SK-N-SH (cell line): ENCODE results near the gene SNIP1. TPM values are rescaled to one million over a fixed set of nuclear protein-coding genes. Genes with fewer than 3 reads are reported as not detected.
"Not testable (repeated sequence)": the region's sequence is repeated elsewhere in the genome, so short reads cannot be mapped to it uniquely, and the experiment has no call there.

Source experiments
- CTCF ChIA-PET: fragments of 300-600, 350-600 bp; formaldehyde crosslinking; extraction: SDS; loops from one replicate; lab custom pipeline; 2021; lab: Yijun Ruan, JAX
- POLR2A ChIA-PET: fragments of 350-600 bp; sonication (Branson Sonifier 250); formaldehyde crosslinking; extraction: SDS; loops from one replicate; lab custom pipeline; 2020; ENCODE audit warnings: antibody characterized with exemption, inconsistent platforms; lab: Yijun Ruan, JAX
- DNase-seq: peaks from one replicate; pipeline ENCODE4 v3.0.0; 2012
- H2AFZ ChIP-seq: fragments of 200-600 bp; sonication (generic); 2 replicates; pipeline ENCODE4 v1.8.1; 2016; ENCODE audit warnings: antibody characterized with exemption, mild to moderate bottlenecking, low read depth
- H3F3A ChIP-seq: fragments of 200-600 bp; sonication (generic); replicated peaks from 2 replicates; pipeline ENCODE3; 2016; ENCODE audit warnings: antibody characterized with exemption, mild to moderate bottlenecking; ENCODE audit not compliant: insufficient read depth
- H3K27ac ChIP-seq, 2 experiments: fragments of 200-500 bp in 1 of 2; fragments of 200-600 bp in 1 of 2; sonication (Bioruptor generic) in 1 of 2; sonication (generic), shearing (Covaris generic) in 1 of 2; 2 replicates each; pipeline versions ENCODE4 v1.5.1 to v1.6.1; 2014 to 2016; ENCODE audit warnings: low read depth in 2 of 2, inconsistent platforms in 1 of 2, low read length in 1 of 2, mild to moderate bottlenecking in 1 of 2, mixed read lengths in 1 of 2
- H3K27me3 ChIP-seq: fragments of 200-600 bp; sonication (generic), shearing (Covaris generic); 2 replicates; pipeline ENCODE4 v1.6.1; 2016; ENCODE audit warnings: mixed run types; ENCODE audit not compliant: insufficient read depth
- H3K36me3 ChIP-seq, 2 experiments: fragments of 200-500 bp in 1 of 2; fragments of 200-600 bp in 1 of 2; sonication (Bioruptor generic) in 1 of 2; sonication (generic) in 1 of 2; replicated peaks in 1 of 2; 2 replicates each; pipeline versions ENCODE3 to v1.5.1; 2014 to 2016; ENCODE audit warnings: low read length in 1 of 2, mild to moderate bottlenecking in 1 of 2; ENCODE audit not compliant: insufficient read depth in 2 of 2, control insufficient read depth in 1 of 2
- H3K4me1 ChIP-seq, 2 experiments: fragments of 200-500 bp in 1 of 2; fragments of 200-600 bp in 1 of 2; sonication (Bioruptor generic) in 1 of 2; sonication (generic), shearing (Covaris generic) in 1 of 2; 2 replicates each; pipeline versions ENCODE4 v1.5.1 to v1.6.1; 2014 to 2016; ENCODE audit warnings: low read depth in 1 of 2, low read length in 1 of 2, mixed run types in 1 of 2; ENCODE audit not compliant: insufficient read depth in 2 of 2, control insufficient read depth in 1 of 2
- H3K4me2 ChIP-seq: fragments of 200-600 bp; sonication (generic), shearing (Covaris generic); 2 replicates; pipeline ENCODE4 v1.6.1; 2017; ENCODE audit warnings: mixed run types
- H3K4me3 ChIP-seq, 2 experiments: fragments of 200-500 bp in 1 of 2; fragments of 200-600 bp in 1 of 2; sonication (Bioruptor generic) in 1 of 2; sonication (generic), shearing (Covaris generic) in 1 of 2; 2 replicates each; pipeline versions ENCODE4 v1.5.1 to v1.8.1; 2014 to 2016; ENCODE audit warnings: low read depth in 2 of 2, inconsistent platforms in 1 of 2, low read length in 1 of 2, mild to moderate bottlenecking in 1 of 2, mixed read lengths in 1 of 2, moderate library complexity in 1 of 2
- H3K79me2 ChIP-seq: fragments of 200-600 bp; sonication (generic); 2 replicates; pipeline ENCODE4 v1.8.1; 2017; ENCODE audit warnings: mild to moderate bottlenecking; ENCODE audit not compliant: insufficient read depth
- H3K9ac ChIP-seq: fragments of 200-600 bp; sonication (generic); 2 replicates; pipeline ENCODE4 v1.6.1; 2017; ENCODE audit warnings: mixed run types
- H3K9me2 ChIP-seq: fragments of 200-600 bp; sonication (generic); 2 replicates; pipeline ENCODE4 v1.6.1; 2017; ENCODE audit warnings: mixed run types
- H3K9me3 ChIP-seq: fragments of 200-600 bp; sonication (generic); 2 replicates; pipeline ENCODE4 v1.6.1; 2017; ENCODE audit warnings: mixed run types, mild to moderate bottlenecking, moderate library complexity
- H4K20me1 ChIP-seq: fragments of 200-600 bp; sonication (generic); 2 replicates; pipeline ENCODE4 v1.6.1; 2017; ENCODE audit warnings: mild to moderate bottlenecking, mixed run types; ENCODE audit not compliant: insufficient read depth
- CTCF ChIP-seq: fragments of 200-600 bp; sonication (generic); IDR thresholded peaks from 2 replicates; pipeline ENCODE4 v1.6.1; 2017; ENCODE audit warnings: antibody characterized with exemption, mild to moderate bottlenecking, moderate library complexity
- IRF3 ChIP-seq: fragments of 150-350 bp; IDR thresholded peaks from 2 replicates; pipeline ENCODE4 v1.6.1; 2016; ENCODE audit warnings: mild to moderate bottlenecking, low read depth, low read length
- JUND ChIP-seq: IDR thresholded peaks from 2 replicates; pipeline ENCODE4 v1.4.0; 2012
- MEF2A ChIP-seq: IDR thresholded peaks from 2 replicates; pipeline ENCODE4 v1.4.0; 2012; ENCODE audit warnings: low read depth, borderline replicate concordance
- NRF1 ChIP-seq: IDR thresholded peaks from 2 replicates; pipeline ENCODE4 v1.6.1; 2012; ENCODE audit warnings: low read depth, mild to moderate bottlenecking, low read length
- RAD21 ChIP-seq: IDR thresholded peaks from 2 replicates; pipeline ENCODE4 v1.6.1; 2012; ENCODE audit warnings: mild to moderate bottlenecking, low read length
- RXRA ChIP-seq: IDR thresholded peaks from 2 replicates; pipeline ENCODE4 v1.4.0; 2012; ENCODE audit warnings: low read depth, mild to moderate bottlenecking, borderline replicate concordance
- SMC3 ChIP-seq: IDR thresholded peaks from 2 replicates; pipeline ENCODE4 v1.6.1; 2012; ENCODE audit warnings: low read depth, low read length, improper control_type of control experiment
- WGBS: methylation state at CpG from one replicate; pipeline ENCODE4 v1.1.6; 2017; ENCODE audit warnings: low lambda C conversion rate; 5-methylcytosine and 5-hydroxymethylcytosine counted together
- polyA plus RNA-seq, 3 experiments: library from polyadenylated mRNA; depleted of rRNA; stranded (reverse); fragments of >200 nt; gene quantifications; 2 replicates each; pipeline ENCODE4 v1.2.3, GENCODE V29; 2012
- TF ChIP-seq, protein P1 (sequence below): IDR thresholded peaks from 2 replicates; pipeline ENCODE4 v1.6.1; 2012; ENCODE audit warnings: mild to moderate bottlenecking, low read depth, low read length, moderate library complexity
- TF ChIP-seq, protein P2 (sequence below): IDR thresholded peaks from 2 replicates; pipeline ENCODE4 v1.4.0; 2012; ENCODE audit warnings: low read depth, borderline replicate concordance

The SNIP1 gene
- polyA plus RNA-seq, 1 of the 3 experiments (the other 2 are of a cell fraction) = 10.2 TPM

DNA sequence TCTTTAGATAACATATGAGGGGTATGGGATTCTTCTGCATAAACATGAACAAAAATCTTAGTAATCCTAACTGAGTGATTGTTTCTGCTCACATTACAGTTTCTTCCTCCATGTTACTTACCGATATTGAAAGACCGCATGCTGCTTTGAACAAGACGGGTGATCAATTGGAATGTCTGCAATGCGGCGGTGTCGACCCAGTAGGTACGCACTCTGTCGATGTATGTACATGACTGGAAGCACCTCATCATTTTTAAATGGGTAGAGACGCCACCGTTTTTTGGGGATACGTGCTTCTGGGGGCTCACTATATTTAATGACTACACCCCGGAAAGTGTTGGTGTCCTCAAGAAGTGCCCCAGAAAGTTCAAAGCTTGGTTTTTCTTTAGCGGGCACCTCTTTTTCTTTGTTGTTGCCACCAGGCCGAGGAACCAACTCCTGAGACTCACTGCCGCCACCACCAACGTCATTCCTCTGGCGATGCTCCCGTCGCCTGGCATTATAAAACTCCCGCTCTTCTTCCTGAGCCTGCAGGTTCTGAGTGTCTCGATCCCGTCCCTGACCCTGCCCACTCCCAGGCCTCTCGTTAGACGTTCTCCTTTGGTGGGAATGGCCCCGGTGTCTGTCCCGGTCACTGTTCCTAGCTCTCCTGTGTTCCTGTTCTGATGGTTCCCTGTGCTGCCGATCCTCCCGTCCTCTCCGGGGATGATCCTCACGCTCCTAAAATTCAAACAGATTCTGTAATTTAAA lies 13.9 kb downstream of the SNIP1 start:
- no peaks in the 10 kb centered on the region for H3K9me3 ChIP-seq
- TF ChIP-seq IRF3 (no peak), JUND (no peak), RXRA (no peak), MEF2A (no peak), RAD21 (no peak), NRF1 (no peak), CTCF (no peak), SMC3 (no peak)
- TF ChIP-seq, protein P1, sequence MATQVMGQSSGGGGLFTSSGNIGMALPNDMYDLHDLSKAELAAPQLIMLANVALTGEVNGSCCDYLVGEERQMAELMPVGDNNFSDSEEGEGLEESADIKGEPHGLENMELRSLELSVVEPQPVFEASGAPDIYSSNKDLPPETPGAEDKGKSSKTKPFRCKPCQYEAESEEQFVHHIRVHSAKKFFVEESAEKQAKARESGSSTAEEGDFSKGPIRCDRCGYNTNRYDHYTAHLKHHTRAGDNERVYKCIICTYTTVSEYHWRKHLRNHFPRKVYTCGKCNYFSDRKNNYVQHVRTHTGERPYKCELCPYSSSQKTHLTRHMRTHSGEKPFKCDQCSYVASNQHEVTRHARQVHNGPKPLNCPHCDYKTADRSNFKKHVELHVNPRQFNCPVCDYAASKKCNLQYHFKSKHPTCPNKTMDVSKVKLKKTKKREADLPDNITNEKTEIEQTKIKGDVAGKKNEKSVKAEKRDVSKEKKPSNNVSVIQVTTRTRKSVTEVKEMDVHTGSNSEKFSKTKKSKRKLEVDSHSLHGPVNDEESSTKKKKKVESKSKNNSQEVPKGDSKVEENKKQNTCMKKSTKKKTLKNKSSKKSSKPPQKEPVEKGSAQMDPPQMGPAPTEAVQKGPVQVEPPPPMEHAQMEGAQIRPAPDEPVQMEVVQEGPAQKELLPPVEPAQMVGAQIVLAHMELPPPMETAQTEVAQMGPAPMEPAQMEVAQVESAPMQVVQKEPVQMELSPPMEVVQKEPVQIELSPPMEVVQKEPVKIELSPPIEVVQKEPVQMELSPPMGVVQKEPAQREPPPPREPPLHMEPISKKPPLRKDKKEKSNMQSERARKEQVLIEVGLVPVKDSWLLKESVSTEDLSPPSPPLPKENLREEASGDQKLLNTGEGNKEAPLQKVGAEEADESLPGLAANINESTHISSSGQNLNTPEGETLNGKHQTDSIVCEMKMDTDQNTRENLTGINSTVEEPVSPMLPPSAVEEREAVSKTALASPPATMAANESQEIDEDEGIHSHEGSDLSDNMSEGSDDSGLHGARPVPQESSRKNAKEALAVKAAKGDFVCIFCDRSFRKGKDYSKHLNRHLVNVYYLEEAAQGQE = no peak
- TF ChIP-seq, protein P2, sequence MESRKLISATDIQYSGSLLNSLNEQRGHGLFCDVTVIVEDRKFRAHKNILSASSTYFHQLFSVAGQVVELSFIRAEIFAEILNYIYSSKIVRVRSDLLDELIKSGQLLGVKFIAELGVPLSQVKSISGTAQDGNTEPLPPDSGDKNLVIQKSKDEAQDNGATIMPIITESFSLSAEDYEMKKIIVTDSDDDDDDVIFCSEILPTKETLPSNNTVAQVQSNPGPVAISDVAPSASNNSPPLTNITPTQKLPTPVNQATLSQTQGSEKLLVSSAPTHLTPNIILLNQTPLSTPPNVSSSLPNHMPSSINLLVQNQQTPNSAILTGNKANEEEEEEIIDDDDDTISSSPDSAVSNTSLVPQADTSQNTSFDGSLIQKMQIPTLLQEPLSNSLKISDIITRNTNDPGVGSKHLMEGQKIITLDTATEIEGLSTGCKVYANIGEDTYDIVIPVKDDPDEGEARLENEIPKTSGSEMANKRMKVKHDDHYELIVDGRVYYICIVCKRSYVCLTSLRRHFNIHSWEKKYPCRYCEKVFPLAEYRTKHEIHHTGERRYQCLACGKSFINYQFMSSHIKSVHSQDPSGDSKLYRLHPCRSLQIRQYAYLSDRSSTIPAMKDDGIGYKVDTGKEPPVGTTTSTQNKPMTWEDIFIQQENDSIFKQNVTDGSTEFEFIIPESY = no peak
- POLR2A ChIA-PET = no interaction called here
- no peak overlapping the region for H3K27ac ChIP-seq
- H2AFZ ChIP-seq = no peak overlapping the region
- peaks cover 67 to 71% of the 10 kb centered on the region in 2 experiments for H3K36me3 ChIP-seq
- no peaks in the 10 kb centered on the region; the same call in 1 of the 2 replicates for H4K20me1 ChIP-seq
- CTCF ChIA-PET = interaction anchor here (1.0 to 1.6 kb wide), 3 partner anchors 11 to 964 kb away, joined by 3 read pairs; no protein-coding TSS in a partner anchor
- H3K9ac ChIP-seq = no peak overlapping the region
- WGBS = 96% methylated on average over 30 of the region's 30 CpGs
- no peak overlapping the region for H3K4me2 ChIP-seq
- H3K9me2 ChIP-seq = no peaks in the 10 kb centered on the region
- H3F3A ChIP-seq = peaks cover 17% of the 10 kb centered on the region
- H3K27me3 ChIP-seq = no peaks in the 10 kb centered on the region
- DNase-seq = no peak
- peaks cover 80% of the 10 kb centered on the region for H3K79me2 ChIP-seq
- H3K4me1 ChIP-seq = no peaks in the 10 kb centered on the region
- no peak overlapping the region for H3K4me3 ChIP-seq

DNA sequence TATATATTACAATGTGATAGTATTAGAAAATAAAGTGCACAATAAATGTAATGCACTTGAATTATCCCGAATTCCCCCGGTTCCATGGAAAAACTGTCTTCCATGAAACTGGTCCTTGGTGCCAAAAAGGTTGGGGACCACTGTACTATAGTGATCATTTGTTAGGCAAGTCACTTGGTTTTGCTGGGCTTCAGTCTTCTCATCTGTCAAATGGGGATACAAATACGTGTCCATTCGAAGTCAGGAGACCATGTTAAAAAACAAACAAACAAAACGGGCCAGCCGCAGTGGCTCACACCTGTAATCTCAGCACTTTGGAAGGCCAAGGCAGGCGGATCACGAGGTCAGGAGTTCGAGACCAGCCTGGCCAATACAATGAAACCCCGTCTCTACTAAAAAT lies 14.9 kb downstream of the SNIP1 start:
- H4K20me1 ChIP-seq, H3K27ac ChIP-seq, POLR2A ChIA-PET, H3K9me3 ChIP-seq, H3K4me3 ChIP-seq, H3K9ac ChIP-seq, H3K4me2 ChIP-seq, H3K9me2 ChIP-seq, H2AFZ ChIP-seq, H3K27me3 ChIP-seq, DNase-seq, H3K4me1 ChIP-seq: not testable (repeated sequence)
- Histone ChIP-seq H3K79me2 (peaks cover 70% of the 10 kb centered on the region), H3F3A (peaks cover 25% of the 10 kb centered on the region), H3K36me3 (peaks cover 60 to 65% of the 10 kb centered on the region in 2 experiments)
- CTCF ChIA-PET = interaction anchor here (0.9 to 1.6 kb wide), 3 partner anchors 12 to 52 kb away, joined by 3 read pairs; no protein-coding TSS in a partner anchor
- WGBS = 94% methylated on average over 10 of the region's 10 CpGs
